ENCODE data around the gene GGCT. TPM values are rescaled to one million over a fixed set of nuclear protein-coding genes. Genes with fewer than 3 reads are reported as not detected.

The GGCT gene
- total RNA-seq, 2 donors from 2014 or later = 46.4 to 48.9 TPM

GRCh38 chr7:30505174-30505697, 607 bp upstream of the GGCT start:
- no peak for TF ChIP-seq CTCF (conservative IDR thresholded peaks at IDR 0.05)
- 84 to 90% methylated on average over 9 to 19 of the region's 19 CpGs for WGBS, 2 experiments (ENCODE audit: insufficient coverage in 1 of 2, insufficient read length in 1 of 2)

DNA sequence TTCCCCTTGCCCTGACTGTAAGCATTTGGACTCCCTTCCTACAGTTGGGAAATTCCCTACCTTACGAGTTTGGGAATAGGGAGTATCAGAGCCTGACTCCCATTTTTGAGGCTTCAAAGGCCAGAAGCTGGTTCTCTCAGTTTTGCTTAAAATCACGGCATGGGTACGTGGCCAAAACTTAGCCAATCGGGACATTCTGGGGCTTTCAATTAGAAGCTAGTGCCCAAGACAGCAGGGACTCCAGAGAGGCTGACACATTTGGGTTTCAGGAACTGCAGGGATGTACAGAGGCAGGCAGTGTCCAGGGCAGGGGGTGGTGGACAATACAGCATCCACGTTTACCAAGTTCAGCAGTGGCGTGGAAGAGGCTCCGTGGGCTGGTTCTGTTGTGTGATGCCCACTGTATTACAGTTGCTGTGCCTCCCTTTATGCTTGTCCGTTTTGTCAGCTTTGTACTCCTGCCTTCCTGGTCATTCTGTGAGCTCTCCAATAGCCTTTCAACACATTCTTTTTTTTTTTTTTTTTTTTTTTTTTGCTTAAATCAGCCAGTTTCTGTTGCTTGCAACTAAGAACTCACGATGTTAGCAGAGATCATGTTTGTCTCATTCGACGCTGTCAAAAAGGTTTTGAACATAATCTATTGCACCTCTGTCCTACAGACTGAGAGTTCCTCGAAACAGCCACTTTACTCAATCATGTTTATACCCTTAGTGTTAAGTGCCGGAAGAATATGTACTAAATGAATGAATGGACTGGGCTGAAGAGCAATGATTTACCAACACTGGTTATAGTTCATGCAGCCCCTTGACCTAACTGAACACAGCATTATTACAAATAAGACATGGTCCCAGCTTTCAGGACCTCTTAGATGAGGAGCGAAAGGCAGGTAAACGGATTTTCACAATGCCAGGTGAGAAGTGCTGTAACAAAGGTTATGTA, 1.1 kb downstream of the GGCT start:
- Mint-ChIP-seq H3K9me3 (peaks cover 23% of the 10 kb centered on the region), H3K27me3 (ENCODE audit: insufficient read depth) (peaks cover 25% of the 10 kb centered on the region), H3K27ac (no peak overlapping the region), H3K4me3 (peak overlapping the region; percentile 79), H3K36me3 (ENCODE audit: low read depth) (peaks cover 8% of the 10 kb centered on the region), H3K4me1 (peaks cover 10% of the 10 kb centered on the region)
- no peak for DNase-seq
- H3K4me3 ChIP-seq (ENCODE audit: low read length) = peak overlapping the region; percentile 91
- H3K36me3 ChIP-seq (ENCODE audit: control insufficient read depth, insufficient read depth, low read length) = no peaks in the 10 kb centered on the region
- H3K4me1 ChIP-seq (ENCODE audit: control insufficient read depth, insufficient read depth, low read length) = no peaks in the 10 kb centered on the region
- peak overlapping the region; percentile 50 for H3K9ac ChIP-seq (ENCODE audit: extremely low read depth, low read length, poor library complexity, severe bottlenecking)
- peaks cover 17% of the 10 kb centered on the region for H3K27me3 ChIP-seq (ENCODE audit: control insufficient read depth, insufficient read depth, low read length, poor library complexity, severe bottlenecking)
- TF ChIP-seq CTCF (conservative IDR thresholded peaks at IDR 0.05) = no peak
- 80 to 82% methylated on average over 11 to 15 of the region's 15 CpGs for WGBS, 2 experiments (ENCODE audit: insufficient coverage in 1 of 2, insufficient read length in 1 of 2)
- peaks cover 16% of the 10 kb centered on the region for H3K9me3 ChIP-seq (ENCODE audit: control insufficient read depth, low read length)
- H3K27ac ChIP-seq (ENCODE audit: low read depth, low read length) = no peak overlapping the region

More at GRCh38 chr7:30505174-30505697, 607 bp upstream of the GGCT start:
- no peaks in the 10 kb centered on the region for H3K4me1 ChIP-seq (ENCODE audit: control insufficient read depth, insufficient read depth, low read length)
- peaks cover 17% of the 10 kb centered on the region for H3K27me3 ChIP-seq (ENCODE audit: control insufficient read depth, insufficient read depth, low read length, poor library complexity, severe bottlenecking)
- H3K9ac ChIP-seq (ENCODE audit: extremely low read depth, low read length, poor library complexity, severe bottlenecking) = no peak overlapping the region
- Mint-ChIP-seq H3K4me3 (peak overlapping the region; percentile 79), H3K4me1 (peaks cover 10% of the 10 kb centered on the region), H3K36me3 (ENCODE audit: low read depth) (no peaks in the 10 kb centered on the region), H3K27me3 (ENCODE audit: insufficient read depth) (peaks cover 32% of the 10 kb centered on the region), H3K27ac (peak overlapping the region; percentile 83), H3K9me3 (peaks cover 33% of the 10 kb centered on the region)
- no peaks in the 10 kb centered on the region for H3K36me3 ChIP-seq (ENCODE audit: control insufficient read depth, insufficient read depth, low read length)
- H3K27ac ChIP-seq (ENCODE audit: low read depth, low read length) = no peak overlapping the region
- H3K4me3 ChIP-seq (ENCODE audit: low read length) = peak overlapping the region; percentile 91
- H3K9me3 ChIP-seq (ENCODE audit: control insufficient read depth, low read length) = peaks cover 22% of the 10 kb centered on the region
- DNase-seq = no peak

GRCh38 chr7:30502470-30503251, 2.0 kb downstream of the GGCT start:
- Mint-ChIP-seq H3K4me1 (peaks cover 10% of the 10 kb centered on the region), H3K4me3 (no peak overlapping the region), H3K27ac (no peak overlapping the region), H3K36me3 (ENCODE audit: low read depth) (peaks cover 9% of the 10 kb centered on the region), H3K27me3 (ENCODE audit: insufficient read depth) (peaks cover 25% of the 10 kb centered on the region), H3K9me3 (peaks cover 14% of the 10 kb centered on the region)
- peaks cover 8% of the 10 kb centered on the region for H3K9me3 ChIP-seq (ENCODE audit: control insufficient read depth, low read length)
- WGBS, 2 experiments (ENCODE audit: insufficient coverage in 1 of 2, insufficient read length in 1 of 2) = 88 to 93% methylated on average over 2 of the region's 2 CpGs
- no peak for DNase-seq
- TF ChIP-seq CTCF (conservative IDR thresholded peaks at IDR 0.05) = no peak
- no peak overlapping the region for H3K4me3 ChIP-seq (ENCODE audit: low read length)
- H3K36me3 ChIP-seq (ENCODE audit: control insufficient read depth, insufficient read depth, low read length) = no peaks in the 10 kb centered on the region
- peaks cover 17% of the 10 kb centered on the region for H3K27me3 ChIP-seq (ENCODE audit: control insufficient read depth, insufficient read depth, low read length, poor library complexity, severe bottlenecking)
- no peak overlapping the region for H3K27ac ChIP-seq (ENCODE audit: low read depth, low read length)
- H3K4me1 ChIP-seq (ENCODE audit: control insufficient read depth, insufficient read depth, low read length) = no peaks in the 10 kb centered on the region
- H3K9ac ChIP-seq (ENCODE audit: extremely low read depth, low read length, poor library complexity, severe bottlenecking) = no peak overlapping the region

Data from endodermal cell (in vitro differentiated cells).